Stimulated activated CD4-positive, alpha-beta T cell treated with anti-CD3 and anti-CD28 coated beads, Interleukin-15, amount 100 ng/mL, for 1 hour (primary cell): ENCODE data around the gene C19orf25.

ENCODE experiments used
- DNase-seq, 2 donors: peaks; one replicate each; pipeline ENCODE4 v3.0.0-alpha.2; 2020; ENCODE audit warnings: low read depth in 1 of 2, low spot score in 1 of 2

Gene C19orf25

DNA sequence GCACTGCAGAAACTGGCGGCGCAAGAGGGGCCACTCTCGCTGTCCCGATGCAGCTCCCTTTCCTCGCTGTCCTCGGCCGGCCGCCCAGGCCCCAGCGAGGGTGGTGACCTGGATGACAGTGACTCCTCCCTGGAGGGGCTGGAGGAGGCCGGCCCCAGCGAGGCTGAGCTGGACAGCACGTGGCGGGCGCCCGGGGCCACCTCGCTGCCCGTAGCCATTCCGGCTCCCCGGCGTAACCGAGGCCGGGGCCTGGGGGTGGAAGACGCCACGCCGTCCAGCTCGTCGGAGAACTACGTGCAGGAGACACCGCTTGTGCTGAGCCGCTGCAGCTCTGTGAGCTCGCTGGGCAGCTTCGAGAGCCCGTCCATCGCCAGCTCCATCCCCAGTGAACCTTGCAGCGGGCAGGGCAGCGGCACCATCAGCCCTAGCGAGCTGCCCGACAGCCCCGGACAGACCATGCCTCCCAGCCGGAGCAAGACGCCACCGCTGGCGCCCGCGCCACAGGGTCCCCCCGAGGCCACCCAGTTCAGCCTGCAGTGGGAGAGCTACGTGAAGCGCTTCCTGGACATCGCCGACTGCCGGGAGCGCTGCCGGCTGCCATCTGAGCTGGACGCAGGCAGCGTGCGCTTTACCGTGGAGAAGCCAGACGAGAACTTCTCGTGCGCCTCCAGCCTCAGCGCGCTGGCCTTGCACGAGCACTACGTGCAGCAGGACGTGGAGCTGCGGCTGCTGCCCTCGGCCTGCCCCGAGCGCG lies 12.4 kb downstream of the C19orf25 start:
- no peak for DNase-seq

DNA sequence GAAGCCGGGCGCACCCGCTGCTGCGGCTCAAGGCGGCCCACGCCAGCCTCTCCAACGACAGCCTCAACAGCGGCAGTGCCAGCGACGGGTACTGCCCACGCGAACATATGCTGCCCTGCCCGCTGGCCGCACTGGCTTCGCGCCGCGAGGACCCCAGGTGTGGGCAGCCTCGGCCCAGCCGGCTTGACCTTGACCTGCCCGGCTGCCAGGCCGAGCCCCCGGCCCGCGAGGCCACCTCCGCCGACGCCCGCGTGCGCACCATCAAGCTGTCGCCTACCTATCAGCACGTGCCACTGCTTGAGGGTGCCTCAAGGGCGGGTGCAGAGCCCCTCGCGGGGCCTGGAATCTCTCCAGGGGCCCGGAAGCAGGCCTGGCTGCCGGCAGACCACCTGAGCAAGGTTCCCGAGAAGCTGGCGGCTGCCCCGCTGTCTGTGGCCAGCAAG lies 13.0 kb downstream of the C19orf25 start:
- no peak for DNase-seq

- no peak for DNase-seq
Measured at GRCh38 chr19:1465191-1466016, 13.6 kb downstream of the C19orf25 start.

DNA sequence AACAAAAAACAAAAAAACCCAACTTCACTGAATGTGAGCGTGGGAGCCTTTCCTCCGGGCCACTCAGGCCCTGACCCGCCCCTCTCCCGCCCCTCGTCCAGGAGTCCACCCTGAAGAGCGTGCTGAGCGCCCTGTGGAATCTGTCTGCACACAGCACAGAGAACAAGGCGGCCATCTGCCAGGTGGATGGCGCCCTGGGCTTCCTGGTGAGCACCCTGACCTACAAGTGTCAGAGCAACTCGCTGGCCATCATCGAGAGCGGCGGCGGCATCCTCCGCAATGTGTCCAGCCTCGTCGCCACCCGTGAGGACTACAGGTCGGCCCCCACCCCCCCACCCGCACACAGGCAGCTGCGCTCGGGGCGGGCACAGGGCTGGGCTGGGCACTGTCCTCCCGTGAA lies 17.2 kb downstream of the C19orf25 start:
- DNase-seq: no peak

GRCh38 chr19:1460033-1460995 lies 18.7 kb downstream of the C19orf25 start:
- no peak for DNase-seq

- no peak for DNase-seq
Measured at GRCh38 chr19:1459479-1459878, 19.5 kb downstream of the C19orf25 start.

- no peak for DNase-seq
Measured at GRCh38 chr19:1457892-1458291, 21.1 kb downstream of the C19orf25 start.

- DNase-seq: no peak
Measured at GRCh38 chr19:1457031-1457739, 21.8 kb downstream of the C19orf25 start.

- no peak for DNase-seq
Measured at GRCh38 chr19:1456121-1456900, 22.7 kb downstream of the C19orf25 start.

- no peak for DNase-seq
Measured at GRCh38 chr19:1455336-1456120, 23.5 kb downstream of the C19orf25 start.

DNA sequence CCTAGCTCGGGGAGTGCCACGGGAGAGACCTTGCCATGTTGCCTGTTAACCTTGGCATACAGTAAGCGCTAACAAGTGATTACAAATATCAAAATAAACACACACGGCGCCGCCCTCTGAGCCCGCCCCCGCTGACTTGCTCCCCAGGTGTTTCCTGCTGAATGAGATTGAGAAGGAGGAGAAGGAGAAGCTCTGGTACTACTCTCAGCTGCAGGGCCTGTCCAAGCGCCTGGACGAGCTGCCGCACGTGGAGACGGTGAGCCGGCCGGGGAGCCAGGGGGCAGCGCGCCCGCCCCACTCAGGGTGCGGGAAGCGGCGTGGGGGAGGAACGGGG lies 24.0 kb downstream of the C19orf25 start:
- DNase-seq: no peak

- DNase-seq: no peak
Measured at GRCh38 chr19:1453525-1454364, 25.3 kb downstream of the C19orf25 start.

DNA sequence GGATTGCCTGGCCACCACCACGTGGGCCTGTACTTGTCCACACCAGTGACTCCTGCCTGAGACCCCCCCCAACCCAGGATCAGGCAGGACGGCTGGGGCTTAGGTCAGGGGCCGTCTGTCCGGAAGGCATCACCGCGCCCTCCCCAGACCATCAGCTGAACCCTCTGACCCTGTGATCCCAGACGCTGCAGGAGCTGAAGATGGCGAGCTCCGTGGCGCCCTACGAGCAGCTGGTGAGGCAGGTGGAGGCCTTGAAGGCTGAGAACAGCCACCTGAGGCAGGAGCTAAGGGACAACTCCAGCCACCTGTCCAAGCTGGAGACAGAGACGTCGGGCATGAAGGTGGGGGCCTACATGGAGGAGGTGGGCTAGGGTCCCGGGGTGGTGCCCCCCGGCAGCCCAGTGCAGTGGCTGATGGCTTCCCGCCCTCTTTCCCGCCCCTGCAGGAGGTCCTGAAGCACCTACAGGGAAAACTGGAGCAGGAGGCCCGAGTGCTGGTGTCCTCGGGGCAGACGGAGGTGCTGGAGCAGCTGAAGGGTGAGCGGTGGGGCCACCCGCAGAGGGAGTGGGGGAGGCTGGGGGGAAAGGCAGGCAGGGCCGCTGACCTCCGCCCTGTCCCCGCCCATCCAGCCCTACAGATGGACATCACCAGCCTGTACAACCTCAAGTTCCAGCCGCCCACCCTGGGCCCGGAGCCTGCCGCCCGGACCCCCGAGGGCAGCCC lies 26.1 kb downstream of the C19orf25 start:
- DNase-seq: no peak

DNA sequence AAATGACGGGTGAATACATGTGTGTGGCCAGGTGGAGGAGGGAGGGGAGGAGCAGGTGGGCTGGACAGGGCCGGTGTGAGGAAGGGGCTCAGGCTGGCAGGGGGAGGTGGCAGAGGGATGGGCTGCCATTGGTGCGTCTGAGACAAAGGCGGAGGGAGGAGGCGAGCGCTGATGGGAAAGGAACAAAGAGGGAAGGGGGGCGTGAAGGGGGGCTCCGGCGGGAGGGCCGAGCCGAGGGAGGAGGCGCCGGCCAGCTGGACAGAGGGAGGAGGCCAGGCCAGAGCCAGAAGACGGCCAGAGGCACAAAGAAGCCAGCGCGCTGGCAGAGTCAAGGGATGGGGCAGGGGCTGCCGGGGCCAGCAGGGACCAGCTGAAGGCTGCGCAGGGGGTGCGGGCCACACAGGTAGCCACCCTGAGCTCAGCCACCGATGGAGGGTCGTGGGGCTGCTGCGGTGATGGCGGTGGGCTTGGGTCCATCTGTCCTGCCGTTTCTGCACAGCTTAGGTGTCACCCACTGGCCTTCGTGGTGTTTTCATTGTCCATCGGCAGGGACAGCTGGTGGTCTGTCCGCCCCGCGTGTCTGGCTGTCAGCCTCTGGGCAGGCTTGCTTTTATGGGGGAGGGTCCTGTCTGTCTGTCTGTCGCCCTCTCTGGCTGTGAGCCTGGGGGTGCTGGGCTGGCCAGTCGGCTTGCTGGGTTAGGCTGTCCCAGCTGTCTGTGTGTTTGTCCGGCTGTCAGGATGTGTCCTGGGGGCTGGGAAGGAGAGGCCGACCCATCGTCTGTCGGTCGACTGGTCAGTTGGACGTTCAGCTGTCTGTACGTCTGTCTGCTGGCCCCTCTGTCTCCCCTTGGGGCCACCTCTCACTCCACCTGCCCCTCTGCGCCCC lies 26.9 kb downstream of the C19orf25 start:
- DNase-seq: no peak

GRCh38 chr19:1450735-1451731 lies 28.0 kb downstream of the C19orf25 start:
- no peak for DNase-seq
